HL-60 (cell line): ENCODE results near the gene GABRR1.

Experiments used
- DNase-seq, 2 experiments: peaks; one replicate each; pipeline ENCODE4 v3.0.0-alpha.2; 2010 to 2020; ENCODE audit warnings: low read depth in 1 of 2, low spot score in 1 of 2
- H3K27ac ChIP-seq: fragments of 250-450 bp; sonication (Bioruptor Pico); replicated peaks from 2 replicates; pipeline ENCODE4 v1.5.1; 2020; ENCODE audit warnings: mild to moderate bottlenecking, moderate library complexity
- H3K27me3 ChIP-seq: fragments of 250-450 bp; sonication (Bioruptor Pico); 2 replicates; pipeline ENCODE4 v1.5.1; 2021; ENCODE audit warnings: mild to moderate bottlenecking, moderate library complexity; ENCODE audit not compliant: insufficient read depth, poor library complexity, severe bottlenecking
- H3K4me3 ChIP-seq: replicated peaks from 2 replicates; pipeline ENCODE4 v1.5.1; 2011; ENCODE audit warnings: mild to moderate bottlenecking, control low read depth, low read length; ENCODE audit not compliant: insufficient read depth
- CTCF ChIP-seq: IDR thresholded peaks from one replicate; pipeline ENCODE4 v1.5.1; 2011; ENCODE audit warnings: low read length, control low read depth, inconsistent platforms; ENCODE audit not compliant: insufficient read depth
- GABPA ChIP-seq: IDR thresholded peaks from 2 replicates; pipeline ENCODE4 v1.6.1; 2012; ENCODE audit warnings: low read depth
- POLR2AphosphoS5 ChIP-seq: IDR thresholded peaks from 2 replicates; pipeline ENCODE4 v1.6.1; 2012; ENCODE audit warnings: low read depth
- SPI1 ChIP-seq: IDR thresholded peaks from 2 replicates; pipeline ENCODE4 v1.6.1; 2012; ENCODE audit warnings: low read depth, mild to moderate bottlenecking, borderline replicate concordance
- TF ChIP-seq, protein P1 (sequence below): IDR thresholded peaks from 2 replicates; pipeline ENCODE4 v1.6.1; 2012; ENCODE audit warnings: low read depth; ENCODE audit not compliant: insufficient replicate concordance

Gene GABRR1

DNA sequence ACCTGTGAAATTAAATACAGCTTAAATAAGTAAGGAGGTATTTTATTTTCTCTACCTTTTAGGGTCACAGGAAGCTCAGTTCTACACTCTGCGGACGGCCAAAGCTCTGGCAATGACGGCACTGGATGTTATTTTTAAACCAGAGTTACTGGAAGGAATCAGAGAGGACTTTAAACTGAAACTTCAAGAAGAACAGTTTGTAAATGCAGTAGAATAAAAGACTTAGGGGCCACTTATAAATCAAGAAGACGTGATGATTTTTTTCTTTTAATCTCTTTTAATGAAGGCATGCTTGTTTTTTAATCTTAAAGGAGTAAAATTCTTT lies 55.1 kb downstream of the GABRR1 start:
- Histone ChIP-seq H3K27ac (no peak overlapping the region), H3K27me3 (no peaks in the 10 kb centered on the region), H3K4me3 (no peak overlapping the region)
- DNase-seq: no peak
- no peak for TF ChIP-seq POLR2AphosphoS5
- TF ChIP-seq, protein P1, sequence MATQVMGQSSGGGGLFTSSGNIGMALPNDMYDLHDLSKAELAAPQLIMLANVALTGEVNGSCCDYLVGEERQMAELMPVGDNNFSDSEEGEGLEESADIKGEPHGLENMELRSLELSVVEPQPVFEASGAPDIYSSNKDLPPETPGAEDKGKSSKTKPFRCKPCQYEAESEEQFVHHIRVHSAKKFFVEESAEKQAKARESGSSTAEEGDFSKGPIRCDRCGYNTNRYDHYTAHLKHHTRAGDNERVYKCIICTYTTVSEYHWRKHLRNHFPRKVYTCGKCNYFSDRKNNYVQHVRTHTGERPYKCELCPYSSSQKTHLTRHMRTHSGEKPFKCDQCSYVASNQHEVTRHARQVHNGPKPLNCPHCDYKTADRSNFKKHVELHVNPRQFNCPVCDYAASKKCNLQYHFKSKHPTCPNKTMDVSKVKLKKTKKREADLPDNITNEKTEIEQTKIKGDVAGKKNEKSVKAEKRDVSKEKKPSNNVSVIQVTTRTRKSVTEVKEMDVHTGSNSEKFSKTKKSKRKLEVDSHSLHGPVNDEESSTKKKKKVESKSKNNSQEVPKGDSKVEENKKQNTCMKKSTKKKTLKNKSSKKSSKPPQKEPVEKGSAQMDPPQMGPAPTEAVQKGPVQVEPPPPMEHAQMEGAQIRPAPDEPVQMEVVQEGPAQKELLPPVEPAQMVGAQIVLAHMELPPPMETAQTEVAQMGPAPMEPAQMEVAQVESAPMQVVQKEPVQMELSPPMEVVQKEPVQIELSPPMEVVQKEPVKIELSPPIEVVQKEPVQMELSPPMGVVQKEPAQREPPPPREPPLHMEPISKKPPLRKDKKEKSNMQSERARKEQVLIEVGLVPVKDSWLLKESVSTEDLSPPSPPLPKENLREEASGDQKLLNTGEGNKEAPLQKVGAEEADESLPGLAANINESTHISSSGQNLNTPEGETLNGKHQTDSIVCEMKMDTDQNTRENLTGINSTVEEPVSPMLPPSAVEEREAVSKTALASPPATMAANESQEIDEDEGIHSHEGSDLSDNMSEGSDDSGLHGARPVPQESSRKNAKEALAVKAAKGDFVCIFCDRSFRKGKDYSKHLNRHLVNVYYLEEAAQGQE: no peak
- TF ChIP-seq SPI1: no peak
- no peak for TF ChIP-seq GABPA
- TF ChIP-seq CTCF: no peak

DNA sequence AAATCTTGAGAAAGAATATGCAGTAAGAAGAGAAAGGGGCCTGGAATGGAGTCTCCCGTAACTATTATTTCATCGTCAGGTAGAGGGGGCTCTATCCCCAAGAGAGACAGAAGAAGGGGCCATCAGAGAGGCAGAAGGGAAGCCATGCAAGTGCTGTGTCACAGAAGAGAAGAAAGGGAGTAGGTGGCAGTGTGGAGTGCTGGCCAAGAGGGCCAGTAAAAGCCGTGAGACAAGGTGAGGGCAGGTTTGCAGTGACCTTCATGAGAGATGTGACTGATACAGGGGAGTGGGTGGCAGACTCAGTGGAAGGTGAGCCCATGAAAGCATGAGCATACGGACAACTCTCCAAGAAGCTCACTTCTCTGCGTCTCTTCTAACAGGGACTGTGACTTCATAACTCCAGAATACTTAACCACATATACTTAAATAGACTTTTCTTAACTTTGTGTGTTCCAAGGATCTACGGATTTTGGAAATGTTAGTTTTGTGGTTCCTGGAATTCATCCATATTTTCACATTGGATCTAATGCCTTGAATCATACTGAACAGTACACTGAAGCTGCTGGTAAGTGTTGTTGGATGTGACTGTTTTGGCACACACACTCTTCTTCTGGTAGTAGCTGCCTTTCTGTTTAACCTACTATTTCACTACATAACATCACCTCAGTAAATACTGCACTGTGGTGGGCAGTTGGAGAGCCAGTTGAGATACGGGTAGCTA lies 55.7 kb downstream of the GABRR1 start:
- DNase-seq: no peak
- Histone ChIP-seq H3K27ac (no peak overlapping the region), H3K27me3 (no peaks in the 10 kb centered on the region), H3K4me3 (no peak overlapping the region)
- TF ChIP-seq CTCF: no peak
- no peak for TF ChIP-seq GABPA
- no peak for TF ChIP-seq SPI1
- TF ChIP-seq POLR2AphosphoS5: no peak
- TF ChIP-seq, protein P1: no peak

- DNase-seq: no peak
- Histone ChIP-seq H3K27ac (no peak overlapping the region), H3K4me3 (no peak overlapping the region), H3K27me3 (no peaks in the 10 kb centered on the region)
- TF ChIP-seq POLR2AphosphoS5 (no peak), SPI1 (no peak), CTCF (no peak), GABPA (no peak)
- TF ChIP-seq, protein P1: no peak
These were observed 56.6 kb downstream of the GABRR1 start for GRCh38 chr6:89160331-89161092.
